ENCODE data around the gene BRIX1. TPM values are rescaled to one million over a fixed set of nuclear protein-coding genes. Genes with fewer than 3 reads are reported as not detected.

Gene BRIX1
- total and polyA plus RNA-seq, 2 donors (not counting 3 experiments of a cell fraction or from before 2014, with no cell fraction given): 14.0 to 28.4 TPM

DNA sequence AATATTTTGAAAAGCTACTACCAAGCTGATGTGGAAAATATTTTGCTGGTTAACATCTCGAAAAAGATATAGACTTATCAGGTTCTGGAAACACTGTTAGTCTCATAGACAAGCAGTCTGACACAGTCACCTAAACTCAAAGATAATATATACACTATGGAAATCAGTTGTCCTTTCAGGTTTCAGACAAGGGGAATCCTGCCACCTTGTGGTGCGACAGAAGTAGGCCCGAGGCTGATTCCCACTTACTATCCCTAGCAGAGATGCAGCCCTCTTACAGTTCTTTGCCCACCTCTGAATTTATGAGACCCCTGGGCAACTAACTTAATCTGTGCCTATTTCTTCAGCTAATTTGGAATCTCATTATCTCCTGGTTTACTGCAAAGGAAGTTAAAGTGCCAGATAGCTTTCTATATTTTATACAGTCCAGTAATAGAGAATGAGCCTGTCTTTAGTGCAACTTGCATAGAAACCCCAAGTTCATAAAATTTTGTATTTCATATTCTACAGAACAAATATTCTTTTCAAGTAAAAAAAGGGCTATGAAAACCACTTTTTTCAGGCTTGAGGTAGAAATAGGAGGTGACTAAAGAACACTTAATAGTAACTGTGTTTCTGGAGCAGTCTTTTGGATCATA is 17.1 kb upstream of the BRIX1 start:
- dilution Hi-C loops (cut with MboI; ENCODE audit: extremely low pct_ligation_motif_present, low sequenced_read_pairs) (no loop called here), intact Hi-C loops (cut with micrococcal nuclease) (loop anchor here (1.0 to 2.0 kb wide), 5 partner anchors 59 to 424 kb away; partner anchors contain the start of genes RAI14 and TTC23L)
- Histone ChIP-seq H4K20me1 (replicated peaks; ENCODE audit: control insufficient read depth, extremely low read depth, insufficient read depth, low read length) (no peaks in the 10 kb centered on the region), H3K79me2 (ENCODE audit: control insufficient read depth, insufficient read depth, low read length) (no peaks in the 10 kb centered on the region), H3K27ac (ENCODE audit: insufficient read depth, low read depth, low read length) (no peak overlapping the region), H3K9ac (replicated peaks; ENCODE audit: extremely low read depth, insufficient read depth, low read length) (no peak overlapping the region), H2AFZ (ENCODE audit: low read depth, low read length) (no peak overlapping the region), H3K9me3 (replicated peaks; ENCODE audit: control insufficient read depth, insufficient read depth, low read length) (no peaks in the 10 kb centered on the region), H3K4me1 (ENCODE audit: control insufficient read depth, extremely low read depth, insufficient read depth, low read length) (no peaks in the 10 kb centered on the region), H3K4me3 (replicated peaks in 1 of 3; ENCODE audit: insufficient read depth in 1 of 3, low read depth in 1 of 3, low read length in 3 of 3) (no peak overlapping the region), H3K9me1 (replicated peaks; ENCODE audit: control insufficient read depth, extremely low read depth, insufficient read depth, low read length) (no peaks in the 10 kb centered on the region), H3K36me3 (ENCODE audit: control insufficient read depth in 2 of 2, extremely low read depth in 1 of 2, insufficient read depth in 2 of 2, low read length in 2 of 2) (no peaks in the 10 kb centered on the region), H3K4me2 (ENCODE audit: insufficient read depth, low read length) (no peak overlapping the region), H3K27me3 (ENCODE audit: control insufficient read depth in 2 of 2, insufficient read depth in 2 of 2, low read length in 2 of 2) (no peaks in the 10 kb centered on the region)
- FAIRE-seq (peak; percentile 87), DNase-seq (ENCODE audit: low read depth, low spot score) (peak; percentile 74)
- TF ChIP-seq, protein P1, sequence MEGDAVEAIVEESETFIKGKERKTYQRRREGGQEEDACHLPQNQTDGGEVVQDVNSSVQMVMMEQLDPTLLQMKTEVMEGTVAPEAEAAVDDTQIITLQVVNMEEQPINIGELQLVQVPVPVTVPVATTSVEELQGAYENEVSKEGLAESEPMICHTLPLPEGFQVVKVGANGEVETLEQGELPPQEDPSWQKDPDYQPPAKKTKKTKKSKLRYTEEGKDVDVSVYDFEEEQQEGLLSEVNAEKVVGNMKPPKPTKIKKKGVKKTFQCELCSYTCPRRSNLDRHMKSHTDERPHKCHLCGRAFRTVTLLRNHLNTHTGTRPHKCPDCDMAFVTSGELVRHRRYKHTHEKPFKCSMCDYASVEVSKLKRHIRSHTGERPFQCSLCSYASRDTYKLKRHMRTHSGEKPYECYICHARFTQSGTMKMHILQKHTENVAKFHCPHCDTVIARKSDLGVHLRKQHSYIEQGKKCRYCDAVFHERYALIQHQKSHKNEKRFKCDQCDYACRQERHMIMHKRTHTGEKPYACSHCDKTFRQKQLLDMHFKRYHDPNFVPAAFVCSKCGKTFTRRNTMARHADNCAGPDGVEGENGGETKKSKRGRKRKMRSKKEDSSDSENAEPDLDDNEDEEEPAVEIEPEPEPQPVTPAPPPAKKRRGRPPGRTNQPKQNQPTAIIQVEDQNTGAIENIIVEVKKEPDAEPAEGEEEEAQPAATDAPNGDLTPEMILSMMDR (IDR thresholded peaks at IDR 0.05; ENCODE audit: extremely low read depth in 1 of 2, insufficient read depth in 1 of 2, low read depth in 1 of 2, low read length in 2 of 2): peak; percentile 83 to 84
- no peak for TF ChIP-seq FOS (IDR thresholded peaks at IDR 0.05; ENCODE audit: borderline replicate concordance, insufficient read depth, low read length)
- TF ChIP-seq, protein P2, sequence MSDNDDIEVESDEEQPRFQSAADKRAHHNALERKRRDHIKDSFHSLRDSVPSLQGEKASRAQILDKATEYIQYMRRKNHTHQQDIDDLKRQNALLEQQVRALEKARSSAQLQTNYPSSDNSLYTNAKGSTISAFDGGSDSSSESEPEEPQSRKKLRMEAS (IDR thresholded peaks at IDR 0.05; ENCODE audit: insufficient read depth, insufficient read length): no peak
- ChIA-PET POLR2A (no interaction called here), CTCF (interaction anchor here (0.8 to 7.2 kb wide), 23 partner anchors 8 to 430 kb away, joined by 3 to 84 read pairs (median 5); partner anchors contain the start of genes BRIX1, DNAJC21, RAD1 and TTC23L)
- BruUV-seq (replicated peaks): no TSS peak

DNA sequence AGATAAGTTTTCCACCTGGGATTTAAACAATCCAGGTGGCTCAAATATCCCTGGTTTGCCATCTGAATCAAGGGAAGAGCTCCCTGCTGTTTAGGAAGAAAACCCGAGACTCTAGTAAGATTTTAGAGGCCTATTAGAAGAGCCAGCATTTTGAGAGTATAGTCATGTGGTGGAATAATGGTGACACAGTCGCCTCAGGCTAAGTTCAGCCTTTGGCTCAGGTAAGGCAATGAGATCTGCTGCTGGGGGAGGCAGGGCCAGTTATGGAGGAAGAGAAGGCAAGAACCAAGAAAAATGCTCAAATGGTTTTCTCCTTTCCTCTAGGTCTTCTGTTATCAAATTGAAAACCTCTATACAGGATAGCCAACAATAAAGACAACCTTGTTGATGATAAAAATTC is 16.4 kb upstream of the BRIX1 start:
- Histone ChIP-seq H3K4me2 (ENCODE audit: insufficient read depth, low read length) (no peak overlapping the region), H3K9ac (replicated peaks; ENCODE audit: extremely low read depth, insufficient read depth, low read length) (no peak overlapping the region), H2AFZ (ENCODE audit: low read depth, low read length) (no peak overlapping the region), H3K9me1 (replicated peaks; ENCODE audit: control insufficient read depth, extremely low read depth, insufficient read depth, low read length) (no peaks in the 10 kb centered on the region), H3K9me3 (replicated peaks; ENCODE audit: control insufficient read depth, insufficient read depth, low read length) (no peaks in the 10 kb centered on the region), H3K27me3 (ENCODE audit: control insufficient read depth in 2 of 2, insufficient read depth in 2 of 2, low read length in 2 of 2) (no peaks in the 10 kb centered on the region), H3K4me1 (ENCODE audit: control insufficient read depth, extremely low read depth, insufficient read depth, low read length) (no peaks in the 10 kb centered on the region), H3K79me2 (ENCODE audit: control insufficient read depth, insufficient read depth, low read length) (no peaks in the 10 kb centered on the region), H4K20me1 (replicated peaks; ENCODE audit: control insufficient read depth, extremely low read depth, insufficient read depth, low read length) (no peaks in the 10 kb centered on the region), H3K4me3 (replicated peaks in 1 of 3; ENCODE audit: insufficient read depth in 1 of 3, low read depth in 1 of 3, low read length in 3 of 3) (no peak overlapping the region), H3K27ac (ENCODE audit: insufficient read depth, low read depth, low read length) (no peak overlapping the region), H3K36me3 (ENCODE audit: control insufficient read depth in 2 of 2, extremely low read depth in 1 of 2, insufficient read depth in 2 of 2, low read length in 2 of 2) (no peaks in the 10 kb centered on the region)
- DNase-seq (ENCODE audit: low read depth, low spot score) (no peak), FAIRE-seq (no peak)
- dilution Hi-C loops (cut with MboI; ENCODE audit: extremely low pct_ligation_motif_present, low sequenced_read_pairs) (no loop called here), intact Hi-C loops (cut with micrococcal nuclease) (loop anchor here (2.0 kb wide), 1 partner anchor 242 kb away; the partner anchor contains the start of gene RAI14)
- no peak for TF ChIP-seq MYC (IDR thresholded peaks at IDR 0.05; ENCODE audit: low read depth, low read length)
- TF ChIP-seq, protein P2 (IDR thresholded peaks at IDR 0.05; ENCODE audit: insufficient read depth, insufficient read length): no peak
- no peak for TF ChIP-seq GATA2 (IDR thresholded peaks at IDR 0.05; ENCODE audit: insufficient read depth, insufficient read length, low read depth, low read length)
- TF ChIP-seq POLR2A (IDR thresholded peaks at IDR 0.05; ENCODE audit: low read depth, low read length): no peak
- TF ChIP-seq EZH2 (IDR thresholded peaks at IDR 0.05; ENCODE audit: borderline replicate concordance, low read depth, low read length, severe bottlenecking): no peak
- no TSS peak for BruUV-seq (replicated peaks)
- ChIA-PET CTCF (interaction anchor here (0.9 to 7.2 kb wide), 11 partner anchors 16 to 427 kb away, joined by 3 to 84 read pairs (median 7); partner anchors contain the start of genes BRIX1 and RAD1), POLR2A (no interaction called here)
